ENCODE results near the gene GRB10. TPM values are rescaled to one million over a fixed set of nuclear protein-coding genes. Genes with fewer than 3 reads are reported as not detected.

GRB10 gene
- total and polyA plus RNA-seq, 2 of the 8 experiments (the other 6 are each of a cell fraction or from before 2014, with no cell fraction given), result 35.7 to 97.0 TPM

DNA sequence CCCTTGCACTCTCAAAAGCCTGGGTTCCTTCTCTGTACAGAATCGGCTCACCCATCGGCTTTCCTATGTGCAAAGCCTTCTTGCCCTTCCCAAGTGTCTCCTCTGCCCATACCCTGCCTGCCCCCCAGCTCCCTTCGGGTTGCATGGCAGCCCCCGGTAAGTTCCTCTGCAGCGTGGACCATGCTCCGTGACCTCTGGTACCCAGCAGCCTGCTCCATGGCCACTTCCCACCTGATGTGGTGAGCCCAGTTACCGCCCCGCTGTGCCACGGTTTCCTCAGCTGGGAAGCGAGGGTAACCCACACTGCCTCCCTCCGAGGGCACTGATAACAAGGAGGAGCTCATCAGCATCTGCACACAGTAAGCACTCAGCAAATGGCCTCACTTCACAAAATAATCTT, 110.7 kb downstream of the GRB10 start (continued):
- TF ChIP-seq, protein P1, sequence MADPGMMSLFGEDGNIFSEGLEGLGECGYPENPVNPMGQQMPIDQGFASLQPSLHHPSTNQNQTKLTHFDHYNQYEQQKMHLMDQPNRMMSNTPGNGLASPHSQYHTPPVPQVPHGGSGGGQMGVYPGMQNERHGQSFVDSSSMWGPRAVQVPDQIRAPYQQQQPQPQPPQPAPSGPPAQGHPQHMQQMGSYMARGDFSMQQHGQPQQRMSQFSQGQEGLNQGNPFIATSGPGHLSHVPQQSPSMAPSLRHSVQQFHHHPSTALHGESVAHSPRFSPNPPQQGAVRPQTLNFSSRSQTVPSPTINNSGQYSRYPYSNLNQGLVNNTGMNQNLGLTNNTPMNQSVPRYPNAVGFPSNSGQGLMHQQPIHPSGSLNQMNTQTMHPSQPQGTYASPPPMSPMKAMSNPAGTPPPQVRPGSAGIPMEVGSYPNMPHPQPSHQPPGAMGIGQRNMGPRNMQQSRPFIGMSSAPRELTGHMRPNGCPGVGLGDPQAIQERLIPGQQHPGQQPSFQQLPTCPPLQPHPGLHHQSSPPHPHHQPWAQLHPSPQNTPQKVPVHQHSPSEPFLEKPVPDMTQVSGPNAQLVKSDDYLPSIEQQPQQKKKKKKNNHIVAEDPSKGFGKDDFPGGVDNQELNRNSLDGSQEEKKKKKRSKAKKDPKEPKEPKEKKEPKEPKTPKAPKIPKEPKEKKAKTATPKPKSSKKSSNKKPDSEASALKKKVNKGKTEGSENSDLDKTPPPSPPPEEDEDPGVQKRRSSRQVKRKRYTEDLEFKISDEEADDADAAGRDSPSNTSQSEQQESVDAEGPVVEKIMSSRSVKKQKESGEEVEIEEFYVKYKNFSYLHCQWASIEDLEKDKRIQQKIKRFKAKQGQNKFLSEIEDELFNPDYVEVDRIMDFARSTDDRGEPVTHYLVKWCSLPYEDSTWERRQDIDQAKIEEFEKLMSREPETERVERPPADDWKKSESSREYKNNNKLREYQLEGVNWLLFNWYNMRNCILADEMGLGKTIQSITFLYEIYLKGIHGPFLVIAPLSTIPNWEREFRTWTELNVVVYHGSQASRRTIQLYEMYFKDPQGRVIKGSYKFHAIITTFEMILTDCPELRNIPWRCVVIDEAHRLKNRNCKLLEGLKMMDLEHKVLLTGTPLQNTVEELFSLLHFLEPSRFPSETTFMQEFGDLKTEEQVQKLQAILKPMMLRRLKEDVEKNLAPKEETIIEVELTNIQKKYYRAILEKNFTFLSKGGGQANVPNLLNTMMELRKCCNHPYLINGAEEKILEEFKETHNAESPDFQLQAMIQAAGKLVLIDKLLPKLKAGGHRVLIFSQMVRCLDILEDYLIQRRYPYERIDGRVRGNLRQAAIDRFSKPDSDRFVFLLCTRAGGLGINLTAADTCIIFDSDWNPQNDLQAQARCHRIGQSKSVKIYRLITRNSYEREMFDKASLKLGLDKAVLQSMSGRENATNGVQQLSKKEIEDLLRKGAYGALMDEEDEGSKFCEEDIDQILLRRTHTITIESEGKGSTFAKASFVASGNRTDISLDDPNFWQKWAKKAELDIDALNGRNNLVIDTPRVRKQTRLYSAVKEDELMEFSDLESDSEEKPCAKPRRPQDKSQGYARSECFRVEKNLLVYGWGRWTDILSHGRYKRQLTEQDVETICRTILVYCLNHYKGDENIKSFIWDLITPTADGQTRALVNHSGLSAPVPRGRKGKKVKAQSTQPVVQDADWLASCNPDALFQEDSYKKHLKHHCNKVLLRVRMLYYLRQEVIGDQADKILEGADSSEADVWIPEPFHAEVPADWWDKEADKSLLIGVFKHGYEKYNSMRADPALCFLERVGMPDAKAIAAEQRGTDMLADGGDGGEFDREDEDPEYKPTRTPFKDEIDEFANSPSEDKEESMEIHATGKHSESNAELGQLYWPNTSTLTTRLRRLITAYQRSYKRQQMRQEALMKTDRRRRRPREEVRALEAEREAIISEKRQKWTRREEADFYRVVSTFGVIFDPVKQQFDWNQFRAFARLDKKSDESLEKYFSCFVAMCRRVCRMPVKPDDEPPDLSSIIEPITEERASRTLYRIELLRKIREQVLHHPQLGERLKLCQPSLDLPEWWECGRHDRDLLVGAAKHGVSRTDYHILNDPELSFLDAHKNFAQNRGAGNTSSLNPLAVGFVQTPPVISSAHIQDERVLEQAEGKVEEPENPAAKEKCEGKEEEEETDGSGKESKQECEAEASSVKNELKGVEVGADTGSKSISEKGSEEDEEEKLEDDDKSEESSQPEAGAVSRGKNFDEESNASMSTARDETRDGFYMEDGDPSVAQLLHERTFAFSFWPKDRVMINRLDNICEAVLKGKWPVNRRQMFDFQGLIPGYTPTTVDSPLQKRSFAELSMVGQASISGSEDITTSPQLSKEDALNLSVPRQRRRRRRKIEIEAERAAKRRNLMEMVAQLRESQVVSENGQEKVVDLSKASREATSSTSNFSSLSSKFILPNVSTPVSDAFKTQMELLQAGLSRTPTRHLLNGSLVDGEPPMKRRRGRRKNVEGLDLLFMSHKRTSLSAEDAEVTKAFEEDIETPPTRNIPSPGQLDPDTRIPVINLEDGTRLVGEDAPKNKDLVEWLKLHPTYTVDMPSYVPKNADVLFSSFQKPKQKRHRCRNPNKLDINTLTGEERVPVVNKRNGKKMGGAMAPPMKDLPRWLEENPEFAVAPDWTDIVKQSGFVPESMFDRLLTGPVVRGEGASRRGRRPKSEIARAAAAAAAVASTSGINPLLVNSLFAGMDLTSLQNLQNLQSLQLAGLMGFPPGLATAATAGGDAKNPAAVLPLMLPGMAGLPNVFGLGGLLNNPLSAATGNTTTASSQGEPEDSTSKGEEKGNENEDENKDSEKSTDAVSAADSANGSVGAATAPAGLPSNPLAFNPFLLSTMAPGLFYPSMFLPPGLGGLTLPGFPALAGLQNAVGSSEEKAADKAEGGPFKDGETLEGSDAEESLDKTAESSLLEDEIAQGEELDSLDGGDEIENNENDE (IDR thresholded peaks at IDR 0.05; ENCODE audit: insufficient replicate concordance, low read length), result no peak
- no peak for TF ChIP-seq RFX5 (IDR thresholded peaks at IDR 0.05; ENCODE audit: borderline replicate concordance, low read depth, low read length)
- TF ChIP-seq EP300 (IDR thresholded peaks at IDR 0.05; ENCODE audit: borderline replicate concordance in 1 of 2, low read depth in 2 of 2, low read length in 2 of 2), result no peak
- TF ChIP-seq, protein P2, sequence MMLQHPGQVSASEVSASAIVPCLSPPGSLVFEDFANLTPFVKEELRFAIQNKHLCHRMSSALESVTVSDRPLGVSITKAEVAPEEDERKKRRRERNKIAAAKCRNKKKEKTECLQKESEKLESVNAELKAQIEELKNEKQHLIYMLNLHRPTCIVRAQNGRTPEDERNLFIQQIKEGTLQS (IDR thresholded peaks at IDR 0.05; ENCODE audit: insufficient read depth, low read depth, low read length), result no peak
- no peak for TF ChIP-seq RXRA (IDR thresholded peaks at IDR 0.05; ENCODE audit: insufficient read depth, low read depth, low read length)
- TF ChIP-seq SP1 (IDR thresholded peaks at IDR 0.05; ENCODE audit: low read depth, low read length), result no peak
- no peak for TF ChIP-seq SRF (IDR thresholded peaks at IDR 0.05; ENCODE audit: low read depth, low read length)

Data from H1 (cell line).